ENCODE measurements around the gene PAQR8. TPM values are rescaled to one million over a fixed set of nuclear protein-coding genes. Genes with fewer than 3 reads are reported as not detected.

The PAQR8 gene
- total and polyA plus RNA-seq, 2 of the 4 experiments (the other 2 are of a cell fraction): 1.4 to 1.6 TPM

DNA sequence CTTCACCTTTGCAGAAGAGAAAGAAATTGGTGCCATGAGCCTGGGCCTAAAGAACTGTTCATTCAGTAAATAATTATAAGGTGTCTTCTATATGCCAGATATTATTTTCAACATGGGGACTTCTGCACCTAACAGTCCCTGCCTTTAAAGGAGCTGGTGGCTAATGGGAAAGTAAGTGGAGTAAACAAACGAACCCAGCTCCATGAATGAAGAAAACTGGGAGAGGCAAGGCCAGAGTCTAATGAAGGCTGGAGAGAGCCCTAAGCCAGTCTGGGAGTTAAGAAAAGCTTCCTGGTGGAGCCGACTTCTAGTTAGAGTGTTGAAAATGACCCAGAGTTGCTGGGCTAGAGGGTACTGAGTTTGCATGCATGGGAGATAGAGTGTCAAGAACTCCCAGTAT lies 34.0 kb downstream of the PAQR8 start:
- Histone ChIP-seq H2BK20ac (ENCODE audit: low read depth, low read length) (no peak overlapping the region), H3K4me2 (ENCODE audit: low read depth, low read length) (no peak overlapping the region), H3K36me3 (ENCODE audit: control insufficient read depth, insufficient read depth, low read length) (no peaks in the 10 kb centered on the region), H2AFZ (replicated peaks; ENCODE audit: low read length, poor library complexity) (no peak overlapping the region), H2BK120ac (ENCODE audit: low read depth, low read length) (no peak overlapping the region), H4K91ac (ENCODE audit: insufficient read depth, low read depth, low read length) (no peak overlapping the region), H2AK5ac (ENCODE audit: low read depth, low read length) (no peak overlapping the region), H4K20me1 (ENCODE audit: insufficient read depth, low read length) (no peaks in the 10 kb centered on the region), H3K14ac (replicated peaks; ENCODE audit: low read depth, low read length) (no peak overlapping the region), H3K4me3 (ENCODE audit: insufficient read depth, low read depth, low read length) (no peak overlapping the region), H3K23ac (ENCODE audit: low read depth, low read length) (no peak overlapping the region), H3K4ac (ENCODE audit: low read depth, low read length) (no peak overlapping the region), H2AK9ac (replicated peaks; ENCODE audit: low read depth, low read length, poor library complexity) (no peak overlapping the region), H3K18ac (ENCODE audit: low read depth, low read length) (no peak overlapping the region), H3K56ac (ENCODE audit: extremely low read depth, insufficient read depth, low read length) (no peak overlapping the region), H4K8ac (ENCODE audit: low read depth in 2 of 2, low read length in 2 of 2) (no peak overlapping the region), H4K5ac (ENCODE audit: low read depth, low read length) (no peak overlapping the region), H3K27me3 (ENCODE audit: control insufficient read depth, insufficient read depth, low read length) (no peaks in the 10 kb centered on the region), H3K79me1 (ENCODE audit: low read depth in 1 of 2, low read length in 2 of 2) (no peaks in the 10 kb centered on the region), H3K27ac (ENCODE audit: insufficient read depth, low read length) (no peak overlapping the region), H3K9ac (ENCODE audit: low read depth, low read length) (no peak overlapping the region), H2BK15ac (ENCODE audit: low read depth, low read length) (no peak overlapping the region), H3K9me1 (ENCODE audit: insufficient read depth, low read length) (peaks cover 4% of the 10 kb centered on the region; the same call in 1 of the 2 replicates), H3K4me1 (ENCODE audit: control insufficient read depth, insufficient read depth, low read length) (peaks cover 2% of the 10 kb centered on the region; the same call in 1 of the 2 replicates), H3K9me3 (ENCODE audit: control insufficient read depth, insufficient read depth, low read length) (no peaks in the 10 kb centered on the region), H2BK5ac (ENCODE audit: low read depth, low read length, poor library complexity, severe bottlenecking) (no peak overlapping the region)
- ATAC-seq (ENCODE audit: low read depth): no peak
- ChIA-PET POLR2A (ENCODE audit: unreplicated experiment) (no interaction called here), CTCF (no interaction called here)
- TF ChIP-seq, protein P1, sequence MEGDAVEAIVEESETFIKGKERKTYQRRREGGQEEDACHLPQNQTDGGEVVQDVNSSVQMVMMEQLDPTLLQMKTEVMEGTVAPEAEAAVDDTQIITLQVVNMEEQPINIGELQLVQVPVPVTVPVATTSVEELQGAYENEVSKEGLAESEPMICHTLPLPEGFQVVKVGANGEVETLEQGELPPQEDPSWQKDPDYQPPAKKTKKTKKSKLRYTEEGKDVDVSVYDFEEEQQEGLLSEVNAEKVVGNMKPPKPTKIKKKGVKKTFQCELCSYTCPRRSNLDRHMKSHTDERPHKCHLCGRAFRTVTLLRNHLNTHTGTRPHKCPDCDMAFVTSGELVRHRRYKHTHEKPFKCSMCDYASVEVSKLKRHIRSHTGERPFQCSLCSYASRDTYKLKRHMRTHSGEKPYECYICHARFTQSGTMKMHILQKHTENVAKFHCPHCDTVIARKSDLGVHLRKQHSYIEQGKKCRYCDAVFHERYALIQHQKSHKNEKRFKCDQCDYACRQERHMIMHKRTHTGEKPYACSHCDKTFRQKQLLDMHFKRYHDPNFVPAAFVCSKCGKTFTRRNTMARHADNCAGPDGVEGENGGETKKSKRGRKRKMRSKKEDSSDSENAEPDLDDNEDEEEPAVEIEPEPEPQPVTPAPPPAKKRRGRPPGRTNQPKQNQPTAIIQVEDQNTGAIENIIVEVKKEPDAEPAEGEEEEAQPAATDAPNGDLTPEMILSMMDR (conservative IDR thresholded peaks at IDR 0.05; ENCODE audit: low read depth, low read length): no peak
- TF ChIP-seq BHLHE40 (IDR thresholded peaks at IDR 0.05; ENCODE audit: low read depth, low read length): no peak
- TF ChIP-seq NFE2L2 (IDR thresholded peaks at IDR 0.05; ENCODE audit: low read depth, low read length): no peak
- no peak for TF ChIP-seq MAFK (IDR thresholded peaks at IDR 0.05; ENCODE audit: low read depth, low read length)
- 67% methylated on average over 1 of the region's 2 CpGs; no CpG with 5 or more reads in 1 of the 2 experiments for WGBS, 2 experiments (ENCODE audit: extremely low coverage in 2 of 2, insufficient read length in 1 of 2)
- DNase-seq: no peak
- in situ Hi-C loops (cut with MboI; ENCODE audit: low sequenced_read_pairs) (loop anchor here (5.0 to 10.0 kb wide), 2 partner anchors 104 to 231 kb away; no protein-coding TSS in a partner anchor), intact Hi-C loops (cut with micrococcal nuclease) (loop anchor here (5.0 kb wide), 1 partner anchor 44 kb away; no protein-coding TSS in a partner anchor), dilution Hi-C loops (cut with HindIII; ENCODE audit: low sequenced_read_pairs, unreplicated experiment) (no loop called here)
- BruUV-seq (replicated peaks): no TSS peak
